Ecto neural progenitor cell (in vitro differentiated cells): ENCODE results near the gene ZNF214.

Experiments used
- DNase-seq: peaks from one replicate; pipeline ENCODE4 v3.0.0-alpha.2; 2018; ENCODE audit warnings: low spot score

The ZNF214 gene

GRCh38 chr11:7020183-7020917 lies at the start of gene ZNF214, which contains the start of gene NLRP14:
TSS of gene ZNF214 (minus strand) at chr11:7020346. CDS start at chr11:7002835, 17,511 bp downstream.
TSS of gene NLRP14 (plus strand) at chr11:7020479. CDS start at chr11:7038587, 18,108 bp downstream.
- DNase-seq: peak; percentile 96

GRCh38 chr11:7062534-7062933 lies 42.4 kb upstream of the ZNF214 start:
- no peak for DNase-seq

DNA sequence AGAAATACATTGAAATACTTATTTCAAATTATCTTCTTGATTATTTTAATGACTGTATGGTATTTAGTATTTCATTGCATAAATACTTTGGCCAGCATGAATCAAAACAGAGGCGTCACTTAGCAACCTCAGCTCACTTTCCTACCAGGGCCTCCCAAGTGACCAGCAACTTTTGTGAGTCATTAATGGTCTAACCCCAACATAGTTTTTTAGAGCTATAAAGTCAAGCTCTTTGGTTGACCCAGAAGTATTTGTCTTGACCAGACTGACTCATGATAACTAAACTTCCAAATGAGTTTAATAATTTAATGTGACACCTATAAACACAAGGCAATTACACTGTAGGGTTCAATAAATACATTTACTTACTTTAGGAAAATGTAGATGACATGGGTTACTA lies 40.7 kb upstream of the ZNF214 start:
- DNase-seq: no peak

GRCh38 chr11:7057641-7058040 lies 37.5 kb upstream of the ZNF214 start:
- no peak for DNase-seq

DNA sequence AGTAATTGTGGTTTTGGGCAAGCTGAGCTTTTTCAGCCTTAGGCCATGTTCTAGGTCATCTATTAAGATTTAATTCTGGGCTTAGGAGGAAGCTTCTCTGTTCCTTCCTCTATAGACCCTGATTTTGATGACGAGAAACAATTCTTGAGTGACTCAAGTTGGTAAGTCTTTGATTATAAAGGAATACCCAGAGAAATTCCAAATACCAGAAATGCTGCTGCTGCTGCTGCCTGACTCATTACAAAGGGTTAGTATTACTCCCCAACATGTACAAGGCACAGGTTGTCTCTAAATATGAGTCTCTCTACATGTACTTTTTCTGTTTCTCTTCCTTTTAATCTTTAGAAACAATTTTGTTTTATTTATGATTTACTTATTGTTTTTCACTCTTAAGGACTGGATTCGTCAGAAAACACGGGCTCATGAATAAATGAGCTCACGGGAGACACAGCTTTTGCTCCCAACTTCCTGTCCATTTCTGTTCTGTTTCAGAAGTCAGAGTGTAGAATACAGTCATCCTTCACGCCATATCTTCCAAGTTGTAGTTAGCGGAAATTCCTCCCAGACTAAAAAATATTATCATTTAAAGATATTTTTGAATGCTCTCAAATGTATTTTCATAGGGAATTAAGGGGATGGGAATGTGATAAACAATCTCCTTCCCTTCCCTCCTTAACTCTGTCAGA lies 36.8 kb upstream of the ZNF214 start:
- no peak for DNase-seq

DNA sequence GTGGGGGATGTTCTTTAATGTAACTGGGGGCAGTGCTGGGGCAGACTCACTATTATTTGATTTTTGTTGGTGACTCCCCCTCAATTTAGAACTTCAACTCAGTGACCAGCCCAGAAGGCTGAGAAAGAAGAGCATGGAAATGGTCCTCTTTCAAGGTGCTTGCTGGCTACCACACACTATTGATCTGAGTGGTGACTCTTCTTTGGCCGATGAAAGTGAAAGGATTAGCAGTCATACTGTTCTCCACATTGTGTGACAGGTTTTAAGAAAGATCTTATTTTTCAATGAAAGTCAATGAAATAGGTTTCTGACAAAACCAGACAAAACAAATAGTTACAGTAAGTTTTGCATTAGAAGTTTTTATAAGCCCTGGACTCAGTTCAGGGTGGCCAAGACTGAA lies 30.0 kb upstream of the ZNF214 start:
- DNase-seq: no peak

DNA sequence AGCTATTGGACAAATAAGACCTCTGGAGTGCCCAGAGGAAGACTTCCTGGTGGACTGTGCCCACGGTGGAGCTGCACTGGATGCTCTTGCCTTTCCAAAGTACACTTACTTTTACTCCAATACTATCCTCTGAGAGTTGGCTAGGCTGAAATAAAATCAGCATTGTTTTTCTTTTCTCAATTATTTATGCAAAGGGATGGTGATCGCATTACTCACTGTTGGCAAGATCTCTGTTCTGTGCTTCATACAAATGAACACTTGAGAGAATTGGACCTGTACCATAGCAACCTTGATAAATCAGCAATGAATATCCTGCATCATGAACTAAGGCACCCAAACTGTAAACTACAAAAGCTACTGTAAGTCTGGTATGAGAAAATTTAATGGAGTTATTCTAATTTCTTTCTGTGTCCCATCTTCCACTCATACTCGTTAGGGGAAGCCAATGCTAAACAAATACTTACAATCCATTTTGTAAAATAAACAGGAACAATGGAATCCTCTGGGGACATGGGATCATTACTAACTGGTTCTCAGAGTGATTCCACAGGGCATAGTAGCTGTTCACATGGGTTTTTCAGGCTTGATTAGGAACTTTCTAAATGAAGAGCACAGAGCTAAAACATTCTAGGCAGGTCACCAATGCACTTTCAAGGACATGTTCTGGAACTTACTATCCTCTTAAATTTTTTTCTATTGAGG lies 26.5 kb upstream of the ZNF214 start:
- DNase-seq: no peak

- DNase-seq: no peak
Measured at GRCh38 chr11:7034019-7034418, 13.9 kb upstream of the ZNF214 start.

DNA sequence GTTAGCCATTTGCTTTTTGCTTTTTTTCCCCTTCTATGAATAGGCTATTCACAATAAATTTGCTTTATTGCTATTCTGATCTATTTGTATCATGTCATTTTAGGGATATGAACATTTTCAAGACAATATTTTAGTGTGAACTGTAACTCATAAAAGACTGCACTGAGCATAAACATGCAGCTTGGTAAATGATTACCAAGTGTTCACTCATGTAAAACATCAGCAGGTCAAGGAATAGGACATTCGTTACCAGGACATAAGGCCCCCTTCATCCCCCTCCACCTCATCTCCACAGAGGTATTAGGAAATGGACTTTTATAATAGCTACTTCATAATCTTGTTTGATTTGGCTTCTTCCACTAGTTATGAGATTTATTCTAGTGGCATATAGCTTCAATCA lies 12.5 kb upstream of the ZNF214 start:
- no peak for DNase-seq

GRCh38 chr11:7031471-7031871 lies 11.3 kb upstream of the ZNF214 start:
- DNase-seq: no peak

DNA sequence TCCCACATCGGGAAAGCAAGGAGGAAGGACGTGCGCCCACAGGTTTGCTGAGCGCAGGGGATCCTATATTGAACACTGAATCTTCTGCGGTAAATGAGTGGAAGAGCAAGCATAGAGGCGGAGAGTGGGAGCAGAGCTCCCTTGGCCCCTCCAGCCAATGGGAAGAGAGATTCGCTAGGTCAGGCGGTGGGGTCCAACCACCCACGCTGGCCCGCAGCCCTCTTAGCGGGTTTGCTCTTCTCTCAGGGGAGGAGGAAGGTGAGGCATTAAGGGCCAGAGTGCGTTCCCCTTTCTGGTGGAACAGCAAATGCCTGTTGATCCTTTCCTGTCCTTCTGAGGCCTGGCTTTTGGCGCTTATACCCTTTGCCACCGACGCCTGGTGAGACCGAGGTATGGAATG lies 10.7 kb upstream of the ZNF214 start:
- DNase-seq: no peak

DNA sequence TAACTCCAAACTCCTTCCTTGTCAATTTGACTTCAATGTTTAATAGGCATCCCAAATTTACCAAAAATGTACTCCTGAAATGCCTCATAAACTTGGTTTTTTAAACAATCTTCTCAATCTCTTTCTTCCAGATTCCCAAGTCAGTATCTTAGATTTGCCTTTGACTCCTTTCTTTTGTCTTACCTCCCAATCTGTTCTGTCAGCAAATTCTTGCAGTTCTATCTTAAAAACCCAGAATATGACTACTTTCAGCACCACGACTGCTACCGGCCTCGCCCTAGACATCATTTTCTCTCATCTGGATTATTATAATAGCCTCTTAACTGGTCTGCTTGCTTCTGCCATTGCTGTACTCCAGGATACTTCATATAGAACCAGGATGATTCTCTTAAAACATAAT lies 8.0 kb upstream of the ZNF214 start:
- no peak for DNase-seq

DNA sequence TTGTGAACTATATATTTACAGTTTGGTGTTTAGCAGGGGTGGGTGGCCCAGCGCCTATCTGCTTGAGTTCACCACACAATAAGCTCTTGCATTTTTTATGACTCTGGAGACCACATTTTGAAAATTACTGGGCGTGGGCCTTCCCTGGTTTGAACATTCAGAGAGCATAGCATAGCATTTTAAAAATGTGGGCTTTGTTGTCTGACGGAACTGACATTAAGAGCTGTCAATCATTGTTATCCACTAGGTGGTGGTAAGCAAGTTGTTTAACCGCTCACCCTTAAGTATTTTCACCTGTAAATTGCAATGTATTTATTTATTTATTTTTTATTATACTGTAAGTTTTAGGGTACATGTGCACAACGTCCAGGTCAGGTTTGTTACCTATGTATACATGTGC lies 1.2 kb upstream of the ZNF214 start:
- DNase-seq: no peak

GRCh38 chr11:7019500-7020182 lies 505 bp downstream of the ZNF214 start:
- no peak for DNase-seq

DNA sequence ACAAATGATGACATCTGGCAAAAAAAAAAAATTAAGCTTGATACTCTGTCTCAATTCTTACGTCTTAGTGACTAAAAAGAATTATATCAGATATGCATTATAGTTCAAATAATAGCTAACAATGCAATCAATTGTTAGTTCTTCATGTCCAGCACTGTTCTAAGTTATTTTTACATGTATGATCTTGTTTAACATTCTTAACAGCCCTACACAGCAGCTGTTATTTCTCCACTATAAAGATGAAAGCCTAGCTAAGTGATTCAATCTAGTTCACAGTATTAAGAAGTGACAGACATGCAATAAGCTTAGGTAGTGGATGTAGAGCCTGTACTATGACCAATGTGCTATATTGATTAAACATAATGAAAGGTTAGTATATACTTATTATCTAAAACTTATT lies 4.1 kb downstream of the ZNF214 start:
- no peak for DNase-seq

GRCh38 chr11:7014118-7014517 lies 6.0 kb downstream of the ZNF214 start:
- DNase-seq: no peak

GRCh38 chr11:7004482-7004881 lies 15.7 kb downstream of the ZNF214 start:
- DNase-seq: no peak

- DNase-seq: no peak
Measured at GRCh38 chr11:6995703-6996102, 24.4 kb downstream of the ZNF214 start.

- no peak for DNase-seq
Measured at GRCh38 chr11:6992457-6993417, 27.4 kb downstream of the ZNF214 start.

- DNase-seq: no peak
Measured at GRCh38 chr11:6992026-6992425, 28.1 kb downstream of the ZNF214 start.

DNA sequence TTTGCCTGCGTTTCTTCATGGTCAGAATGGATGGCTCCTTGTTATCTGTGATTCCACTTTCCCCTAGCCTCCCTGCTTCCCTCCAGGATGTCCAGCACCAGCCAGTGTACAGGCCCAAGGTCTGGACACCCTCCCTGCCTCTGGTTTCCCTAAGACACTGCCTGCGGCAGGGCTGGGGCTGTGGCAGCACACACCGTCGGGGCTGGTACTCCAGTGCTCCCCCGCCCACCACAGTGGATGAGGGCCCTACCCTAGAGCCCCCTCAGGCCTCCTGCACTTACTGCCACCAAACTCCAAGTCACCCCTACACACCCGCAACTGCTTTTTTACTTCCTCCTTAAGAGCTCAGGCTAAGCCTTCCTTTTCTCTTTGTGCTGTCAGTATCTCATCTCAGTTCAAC lies 28.9 kb downstream of the ZNF214 start:
- peak; percentile 47 for DNase-seq
